ENCODE data around the gene CABLES1.
A peak's percentile ranks its signal among the peaks of the same experiment; 100 is the strongest.

The CABLES1 gene

GRCh38 chr18:23244401-23244800, 109.1 kb downstream of the CABLES1 start:
- no peak for TF ChIP-seq CTCF (IDR thresholded peaks at IDR 0.05; ENCODE audit: insufficient read depth, missing control alignments)
- peak; percentile 94 for FAIRE-seq
- peak; percentile 100 for DNase-seq (ENCODE audit: insufficient read length, low spot score)

- TF ChIP-seq CTCF (IDR thresholded peaks at IDR 0.05; ENCODE audit: insufficient read depth, missing control alignments): no peak
- DNase-seq (ENCODE audit: insufficient read length, low spot score): no peak
- FAIRE-seq: no peak
Measured at GRCh38 chr18:23245461-23245860, 110.2 kb downstream of the CABLES1 start.

GRCh38 chr18:23247331-23247730, 112.0 kb downstream of the CABLES1 start:
- no peak for DNase-seq (ENCODE audit: insufficient read length, low spot score)
- no peak for FAIRE-seq

GRCh38 chr18:23247896-23248295, 112.6 kb downstream of the CABLES1 start:
- DNase-seq (ENCODE audit: insufficient read length, low spot score) (no peak), FAIRE-seq (no peak)
- TF ChIP-seq CTCF (IDR thresholded peaks at IDR 0.05; ENCODE audit: insufficient read depth, missing control alignments): no peak

More at GRCh38 chr18:23247331-23247730, 112.0 kb downstream of the CABLES1 start:
- TF ChIP-seq CTCF (IDR thresholded peaks at IDR 0.05; ENCODE audit: insufficient read depth, missing control alignments): no peak

GRCh38 chr18:23248826-23249225, 113.5 kb downstream of the CABLES1 start:
- FAIRE-seq (no peak), DNase-seq (ENCODE audit: insufficient read length, low spot score) (no peak)
- TF ChIP-seq CTCF (IDR thresholded peaks at IDR 0.05; ENCODE audit: insufficient read depth, missing control alignments): no peak

GRCh38 chr18:23249348-23249747, 114.1 kb downstream of the CABLES1 start:
- FAIRE-seq: no peak
- TF ChIP-seq CTCF (IDR thresholded peaks at IDR 0.05; ENCODE audit: insufficient read depth, missing control alignments): no peak
- DNase-seq (ENCODE audit: insufficient read length, low spot score): no peak

GRCh38 chr18:23250893-23251656, 115.8 kb downstream of the CABLES1 start:
- no peak for FAIRE-seq
- no peak for DNase-seq (ENCODE audit: insufficient read length, low spot score)
- TF ChIP-seq CTCF (IDR thresholded peaks at IDR 0.05; ENCODE audit: insufficient read depth, missing control alignments): no peak
